Hepatic stellate cell (primary cell): Measurements from ENCODE around the gene CD151.

Source experiments
- DNase-seq: peaks from one replicate; pipeline ENCODE4 v3.0.0; 2011; ENCODE audit warnings: low spot score

CD151 gene

GRCh38 chr11:871472-871871, 38.7 kb downstream of the CD151 start:
- DNase-seq = no peak

GRCh38 chr11:872799-873198, 40.0 kb downstream of the CD151 start:
- no peak for DNase-seq

GRCh38 chr11:873706-874105, 41.0 kb downstream of the CD151 start:
- no peak for DNase-seq

GRCh38 chr11:875203-875602, 42.5 kb downstream of the CD151 start:
- no peak for DNase-seq

GRCh38 chr11:875769-876301, 43.1 kb downstream of the CD151 start:
- no peak for DNase-seq

GRCh38 chr11:876545-876944, 43.8 kb downstream of the CD151 start:
- no peak for DNase-seq

GRCh38 chr11:877565-877964, 44.8 kb downstream of the CD151 start:
- no peak for DNase-seq

- no peak for DNase-seq
These were observed 47.7 kb downstream of the CD151 start for GRCh38 chr11:880447-880846.

GRCh38 chr11:882596-882995, 49.8 kb downstream of the CD151 start:
- DNase-seq = no peak

GRCh38 chr11:883527-883926, 50.8 kb downstream of the CD151 start:
- DNase-seq = no peak

GRCh38 chr11:884578-885070, 51.9 kb downstream of the CD151 start:
- no peak for DNase-seq

- DNase-seq = no peak
These were observed 53.8 kb downstream of the CD151 start for GRCh38 chr11:886568-886967.

- DNase-seq = no peak
These were observed 54.8 kb downstream of the CD151 start for GRCh38 chr11:887589-887988.
